IPS-15b (cell line): ENCODE results near the gene SPDYC.
"Not testable (repeated sequence)": the region's sequence is repeated elsewhere in the genome, so short reads cannot be mapped to it uniquely, and the experiment has no call there.

Experiments used
- H3K27me3 ChIP-seq: one replicate; pipeline ENCODE4 v1.6.1; 2013; ENCODE audit warnings: low read length; ENCODE audit not compliant: control insufficient read depth, insufficient read depth
- H3K36me3 ChIP-seq: one replicate; pipeline ENCODE4 v1.6.1; 2013; ENCODE audit warnings: low read length; ENCODE audit not compliant: control insufficient read depth, insufficient read depth
- H3K4me1 ChIP-seq: one replicate; pipeline ENCODE4 v1.6.1; 2013; ENCODE audit warnings: mild to moderate bottlenecking, low read length; ENCODE audit not compliant: control insufficient read depth, insufficient read depth
- H3K4me3 ChIP-seq: one replicate; pipeline ENCODE4 v1.5.1; 2013; ENCODE audit warnings: low read depth, low read length
- H3K9ac ChIP-seq: one replicate; pipeline ENCODE4 v1.6.1; 2013; ENCODE audit warnings: low read depth, mild to moderate bottlenecking, low read length
- H3K9me3 ChIP-seq: one replicate; pipeline ENCODE4 v1.6.1; 2013; ENCODE audit warnings: mild to moderate bottlenecking, low read length; ENCODE audit not compliant: control insufficient read depth, insufficient read depth

Gene SPDYC

GRCh38 chr11:65159012-65159411 is 11.0 kb upstream of the SPDYC start:
- Histone ChIP-seq H3K36me3 (no peaks in the 10 kb centered on the region), H3K9me3 (no peaks in the 10 kb centered on the region), H3K27me3 (no peaks in the 10 kb centered on the region), H3K4me1 (no peaks in the 10 kb centered on the region), H3K4me3 (no peak overlapping the region), H3K9ac (no peak overlapping the region)

GRCh38 chr11:65160643-65161042 is 9.4 kb upstream of the SPDYC start:
- Histone ChIP-seq H3K27me3 (no peaks in the 10 kb centered on the region), H3K4me3 (no peak overlapping the region), H3K36me3 (no peaks in the 10 kb centered on the region), H3K9me3 (no peaks in the 10 kb centered on the region), H3K9ac (no peak overlapping the region), H3K4me1 (peaks cover 2% of the 10 kb centered on the region)

DNA sequence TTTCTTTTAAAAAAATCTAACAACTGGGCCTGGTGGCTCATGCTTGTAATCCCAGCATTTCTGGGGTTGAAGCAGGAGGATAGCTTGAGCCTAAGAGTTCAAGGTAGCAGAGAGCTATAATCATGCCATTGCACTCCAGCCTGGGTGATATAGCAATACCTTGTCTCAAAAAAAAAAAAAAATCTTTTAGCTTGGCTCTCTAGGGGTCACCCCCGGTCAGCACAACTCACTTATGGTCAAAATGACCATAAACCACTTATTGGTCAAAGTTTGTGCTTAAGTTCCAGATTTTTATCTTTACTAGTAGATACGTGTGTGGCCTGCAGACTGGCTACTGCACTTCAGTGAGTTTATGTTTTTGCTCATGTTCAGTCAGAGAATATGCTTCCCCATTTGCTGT is 6.3 kb upstream of the SPDYC start:
- Histone ChIP-seq H3K4me1 (peaks cover 2% of the 10 kb centered on the region), H3K9me3 (no peaks in the 10 kb centered on the region), H3K9ac (no peak overlapping the region), H3K4me3 (no peak overlapping the region), H3K36me3 (no peaks in the 10 kb centered on the region), H3K27me3 (no peaks in the 10 kb centered on the region)

GRCh38 chr11:65165410-65166317 is 4.4 kb upstream of the SPDYC start:
- no peak overlapping the region for H3K4me3 ChIP-seq
- peak overlapping the region; percentile 47 for H3K9ac ChIP-seq
- H3K9me3 ChIP-seq: no peaks in the 10 kb centered on the region
- H3K36me3 ChIP-seq: no peaks in the 10 kb centered on the region
- no peaks in the 10 kb centered on the region for H3K27me3 ChIP-seq
- peaks cover 7% of the 10 kb centered on the region for H3K4me1 ChIP-seq

GRCh38 chr11:65166893-65167292 is 3.1 kb upstream of the SPDYC start:
- H3K9me3 ChIP-seq: no peaks in the 10 kb centered on the region
- H3K4me1 ChIP-seq: peaks cover 7% of the 10 kb centered on the region
- H3K4me3 ChIP-seq: no peak overlapping the region
- H3K27me3 ChIP-seq: no peaks in the 10 kb centered on the region
- no peak overlapping the region for H3K9ac ChIP-seq
- H3K36me3 ChIP-seq: no peaks in the 10 kb centered on the region

- no peak overlapping the region for H3K9ac ChIP-seq
- peaks cover 7% of the 10 kb centered on the region for H3K4me1 ChIP-seq
- no peaks in the 10 kb centered on the region for H3K9me3 ChIP-seq
- H3K4me3 ChIP-seq: no peak overlapping the region
- no peaks in the 10 kb centered on the region for H3K27me3 ChIP-seq
- H3K36me3 ChIP-seq: no peaks in the 10 kb centered on the region
Observed at GRCh38 chr11:65167656-65168055, 2.4 kb upstream of the SPDYC start.

DNA sequence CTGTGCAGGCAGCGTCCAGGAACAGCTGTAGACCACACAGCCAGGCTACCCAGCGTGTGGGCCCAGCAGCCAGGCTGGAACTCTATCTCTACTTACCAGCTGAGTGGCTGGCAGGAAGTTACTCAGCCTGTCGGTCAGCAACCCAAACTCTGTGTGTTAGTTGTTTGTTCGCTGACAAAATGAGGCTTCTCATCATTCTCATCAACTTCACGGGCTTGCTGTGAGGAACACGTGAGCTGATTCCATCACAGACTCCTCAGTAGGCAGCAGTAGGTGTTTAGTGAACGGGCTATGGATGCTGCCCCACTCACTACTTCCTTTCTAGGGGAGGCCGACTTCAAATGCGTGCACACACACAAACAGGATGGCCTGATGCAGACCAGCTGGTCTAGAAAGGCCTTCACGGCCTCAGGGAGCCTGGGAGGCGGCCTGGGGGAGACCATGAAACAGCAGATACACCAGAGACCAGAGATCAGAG is 830 bp upstream of the SPDYC start:
- no peaks in the 10 kb centered on the region for H3K27me3 ChIP-seq
- no peak overlapping the region for H3K4me3 ChIP-seq
- no peaks in the 10 kb centered on the region for H3K9me3 ChIP-seq
- no peaks in the 10 kb centered on the region for H3K36me3 ChIP-seq
- no peak overlapping the region for H3K9ac ChIP-seq
- H3K4me1 ChIP-seq: peaks cover 7% of the 10 kb centered on the region

DNA sequence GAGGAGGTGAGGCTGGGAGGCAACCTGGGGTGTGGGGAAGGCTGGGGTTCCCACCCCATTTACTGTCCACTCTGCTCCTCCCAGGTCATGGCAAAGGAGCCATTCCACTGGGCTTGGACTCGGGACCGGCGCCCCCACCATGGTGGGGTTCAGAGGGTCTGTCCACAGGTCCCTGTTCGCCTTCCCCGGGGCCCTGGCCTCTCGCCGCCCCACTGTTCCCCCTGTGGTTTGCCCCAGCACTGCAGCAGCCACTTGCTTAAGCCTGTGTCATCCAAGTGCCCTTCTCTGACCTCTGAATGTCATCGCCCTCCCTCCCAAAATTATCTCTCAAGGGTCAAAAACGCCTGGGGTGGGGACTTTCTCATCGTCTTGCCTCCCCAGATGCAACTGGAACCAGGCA is 2.6 kb downstream of the SPDYC start:
- Histone ChIP-seq H3K9me3 (no peaks in the 10 kb centered on the region), H3K4me3 (no peak overlapping the region), H3K4me1 (peaks cover 5% of the 10 kb centered on the region), H3K36me3 (no peaks in the 10 kb centered on the region), H3K9ac (no peak overlapping the region), H3K27me3 (no peaks in the 10 kb centered on the region)

- H3K9me3 ChIP-seq, H3K36me3 ChIP-seq, H3K27me3 ChIP-seq, H3K4me3 ChIP-seq, H3K4me1 ChIP-seq, H3K9ac ChIP-seq: not testable (repeated sequence)
Observed at GRCh38 chr11:65174571-65175010, 4.6 kb downstream of the SPDYC start.

DNA sequence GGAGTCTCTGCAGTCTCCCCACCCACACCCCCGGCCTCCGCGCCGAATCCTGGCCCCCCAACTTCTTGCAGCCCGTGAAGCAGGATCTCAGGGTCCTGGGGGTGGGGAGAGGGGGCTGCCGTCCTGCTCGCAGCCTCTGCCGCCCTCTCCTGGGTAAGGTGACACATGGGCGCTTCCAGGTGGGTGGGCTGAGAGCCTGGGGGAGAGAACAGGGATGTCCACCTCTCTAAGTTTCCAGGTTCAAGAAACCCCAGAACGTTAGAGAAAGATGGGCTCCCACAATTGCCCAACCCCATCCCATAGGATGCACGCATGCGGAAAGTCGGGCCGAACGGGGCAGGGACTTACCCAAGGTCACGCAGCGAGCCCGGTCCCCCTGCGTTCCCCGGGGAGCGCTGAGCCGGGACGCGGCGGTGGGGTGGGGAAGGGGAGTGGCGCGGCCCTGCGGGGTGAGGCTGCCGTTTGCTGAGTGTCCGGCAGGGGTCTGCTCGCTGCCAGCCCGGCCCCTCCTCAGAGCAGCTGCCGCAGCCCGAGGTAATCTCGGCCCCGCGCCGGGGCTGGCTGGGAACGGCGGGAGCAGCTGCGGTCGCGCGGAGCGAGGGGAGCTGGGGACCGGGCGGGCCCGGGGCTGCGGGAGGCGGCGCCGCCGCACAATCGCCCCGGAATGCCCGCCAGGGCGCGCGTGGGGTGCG is 11.0 kb downstream of the SPDYC start:
- peak overlapping the region; percentile 89 for H3K4me3 ChIP-seq
- peaks cover 18% of the 10 kb centered on the region for H3K4me1 ChIP-seq
- H3K9ac ChIP-seq: peak overlapping the region; percentile 60
- peaks cover 7% of the 10 kb centered on the region for H3K36me3 ChIP-seq
- H3K9me3 ChIP-seq: no peaks in the 10 kb centered on the region
- H3K27me3 ChIP-seq: no peaks in the 10 kb centered on the region

GRCh38 chr11:65181569-65182257 is 11.7 kb downstream of the SPDYC start, which contains the start of gene CAPN1:
Gene CAPN1 (plus strand): TSS chr11:65181928. CDS start chr11:65182702, 774 bp downstream.
- Histone ChIP-seq H3K4me3 (peak within 1 kb of the TSS; percentile 97), H3K4me1 (peaks cover 23% of the 10 kb centered on the region), H3K9me3 (no peaks in the 10 kb centered on the region), H3K27me3 (no peaks in the 10 kb centered on the region), H3K9ac (peak within 1 kb of the TSS; percentile 83), H3K36me3 (peaks cover 14% of the 10 kb centered on the region)
